NCI-H748 (cell line): ENCODE results near the gene DTNA.
"Not testable (repeated sequence)": the region's sequence is repeated elsewhere in the genome, so short reads cannot be mapped to it uniquely, and the experiment has no call there.

Experiments
- DNase-seq: peaks from one replicate; lab custom pipeline; 2025; ENCODE audit not compliant: unreplicated experiment; lab: John Stamatoyannopoulos, UW

Gene DTNA

DNA sequence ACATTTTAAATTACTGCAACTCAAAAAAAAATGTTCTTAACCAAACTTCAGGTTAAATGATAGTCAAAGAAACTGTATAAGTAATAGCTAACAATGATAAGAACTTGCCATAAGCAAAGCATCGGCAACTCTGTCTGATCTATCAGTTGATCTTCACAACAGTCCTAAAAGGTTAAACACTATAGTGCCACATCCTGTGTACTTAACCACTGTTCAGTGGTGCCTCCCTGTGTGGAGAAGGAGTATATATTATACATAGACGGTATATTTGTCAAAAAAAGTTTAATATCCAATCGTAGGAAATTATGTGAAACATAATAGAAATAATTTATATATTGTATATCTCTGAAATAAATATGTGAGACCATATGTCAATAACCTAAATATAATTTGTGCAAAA lies 13.0 kb downstream of the DTNA start:
- DNase-seq: peak; percentile 32

DNA sequence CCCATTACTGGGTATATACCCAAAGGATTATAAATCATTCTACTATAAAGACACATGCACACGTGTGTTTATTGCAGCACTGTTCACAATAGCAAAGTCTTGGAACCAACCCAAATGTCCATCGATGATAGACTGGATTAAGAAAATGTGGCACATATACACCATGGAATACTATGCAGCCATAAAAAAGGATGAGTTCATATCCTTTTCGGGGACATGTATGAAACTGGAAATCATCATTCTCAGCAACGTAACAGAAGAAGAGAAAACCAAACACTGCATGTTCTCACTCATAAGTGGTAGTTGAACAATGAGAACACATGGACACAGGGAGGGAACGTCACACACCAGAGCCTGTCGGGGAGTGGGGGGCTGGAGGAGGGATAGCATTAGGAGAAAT lies 15.6 kb downstream of the DTNA start:
- not testable (repeated sequence) for DNase-seq

DNA sequence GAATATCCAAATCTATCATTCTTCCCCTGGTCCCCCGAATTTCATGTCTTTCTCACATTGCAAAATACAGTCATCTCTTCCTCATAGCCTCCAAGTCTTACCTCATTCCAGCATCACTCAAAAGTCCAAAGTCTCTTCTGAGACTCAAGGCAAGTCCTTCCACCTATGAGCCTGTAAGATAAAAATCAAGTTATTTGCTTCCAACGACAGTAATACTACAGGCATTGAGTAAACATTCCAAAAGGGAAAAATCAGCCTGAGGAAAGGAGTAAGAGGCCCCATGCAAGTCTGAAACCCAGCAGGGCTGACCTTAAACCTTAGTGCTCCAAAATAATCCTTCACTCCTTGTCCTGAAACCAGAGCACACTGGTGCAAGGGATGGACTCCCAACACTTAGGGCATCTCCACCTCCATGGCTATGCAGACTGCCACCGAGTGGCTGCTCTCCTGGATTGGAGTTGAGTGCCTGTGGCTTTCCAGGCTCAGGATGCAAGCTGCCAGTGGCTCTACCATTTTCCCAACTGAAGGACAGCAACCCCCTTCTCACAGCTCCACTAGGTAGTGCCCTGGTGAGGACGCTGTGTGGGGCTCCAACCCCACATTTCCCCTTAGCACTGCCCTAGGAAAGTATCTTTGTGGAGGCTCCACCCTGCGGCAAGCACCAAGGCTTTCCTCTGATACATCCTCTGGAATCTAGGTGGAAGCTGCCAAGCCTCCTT lies 16.3 kb downstream of the DTNA start:
- DNase-seq: no peak

DNA sequence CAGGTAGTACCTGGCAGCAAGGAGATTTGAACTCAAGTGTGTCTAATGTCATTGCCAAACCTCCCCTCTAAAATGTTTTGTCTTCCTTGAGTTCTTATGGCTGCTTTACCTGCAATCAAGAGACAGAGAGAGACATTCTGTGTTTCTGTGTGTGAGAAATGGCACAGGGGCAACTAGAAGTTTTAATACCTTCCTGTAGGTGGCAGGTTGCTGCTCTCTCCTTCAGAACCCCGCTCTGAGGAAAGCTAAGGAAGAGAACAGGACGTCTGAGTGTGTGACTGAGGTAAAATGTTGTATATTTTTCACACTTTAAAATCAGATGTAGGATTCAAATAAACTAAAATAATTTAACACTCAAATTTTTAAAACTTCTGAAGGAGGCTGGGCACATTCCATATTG lies 19.2 kb downstream of the DTNA start:
- peak; percentile 59 for DNase-seq

DNA sequence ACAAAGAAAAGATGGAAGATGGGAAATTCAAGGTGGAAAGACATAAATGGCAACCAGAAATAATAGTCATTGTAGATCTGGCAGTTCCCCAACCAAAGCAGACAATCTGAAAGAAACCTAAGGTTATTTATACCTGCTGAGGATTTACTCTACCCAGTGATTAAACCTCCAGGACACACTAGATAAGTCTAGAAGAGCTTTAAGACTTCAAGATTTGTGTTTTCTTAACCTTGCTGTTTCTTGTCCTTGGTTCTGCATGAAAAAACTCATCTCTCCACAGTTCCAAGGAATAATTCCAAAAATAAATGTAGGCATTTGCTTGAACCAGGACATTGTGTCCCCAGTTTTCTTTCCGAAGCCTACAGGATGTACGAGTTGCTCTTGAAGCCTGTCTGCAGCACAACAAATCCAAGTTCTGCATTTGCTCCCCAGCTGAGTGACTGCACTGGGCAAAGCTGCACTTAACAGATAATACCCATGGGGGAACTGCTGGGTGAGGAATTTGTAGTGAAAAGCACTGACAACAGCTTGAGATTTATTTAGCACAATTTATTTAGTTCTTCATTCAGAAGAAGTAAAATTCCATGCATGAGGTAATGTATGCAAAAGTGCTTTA lies 19.8 kb downstream of the DTNA start:
- DNase-seq: no peak

DNA sequence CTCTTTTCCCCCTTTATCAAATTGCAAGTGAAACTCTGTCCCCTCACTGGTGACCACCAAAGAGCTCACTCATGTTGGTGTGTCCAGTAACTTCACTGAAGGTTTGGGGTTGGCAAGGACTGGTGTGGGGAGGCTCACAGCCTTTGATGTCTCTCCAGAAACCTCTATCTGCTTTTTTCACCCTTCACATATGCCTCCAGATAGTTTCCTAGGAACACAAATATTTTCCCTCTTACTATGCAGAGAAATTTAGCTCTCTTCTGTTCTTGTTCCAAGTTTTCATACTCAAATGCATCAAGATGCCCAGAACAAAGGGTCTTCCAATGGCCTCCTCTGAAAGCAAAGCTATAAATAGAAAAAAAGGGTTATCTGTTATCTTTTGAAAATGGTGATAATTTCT lies 20.7 kb downstream of the DTNA start:
- DNase-seq: no peak

DNA sequence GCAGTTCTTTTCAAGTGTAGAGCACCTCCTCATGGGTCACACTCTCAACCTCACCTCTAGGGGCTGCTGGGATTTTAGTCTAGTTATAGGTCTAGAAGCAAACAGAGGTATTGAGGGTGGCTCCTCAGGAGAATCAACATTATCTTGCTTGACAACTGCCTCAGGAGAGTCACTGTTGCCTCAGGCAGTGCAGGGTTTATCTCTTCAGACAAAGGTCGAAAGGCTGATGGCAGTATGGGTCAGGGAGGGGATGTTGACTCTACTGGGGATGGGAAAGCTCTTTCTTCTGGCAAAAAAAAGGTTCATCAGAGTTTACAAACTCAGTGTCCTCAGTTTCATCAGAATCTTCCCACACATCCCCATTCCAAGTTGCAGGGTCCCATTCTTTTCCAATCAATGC lies 24.0 kb downstream of the DTNA start:
- no peak for DNase-seq

DNA sequence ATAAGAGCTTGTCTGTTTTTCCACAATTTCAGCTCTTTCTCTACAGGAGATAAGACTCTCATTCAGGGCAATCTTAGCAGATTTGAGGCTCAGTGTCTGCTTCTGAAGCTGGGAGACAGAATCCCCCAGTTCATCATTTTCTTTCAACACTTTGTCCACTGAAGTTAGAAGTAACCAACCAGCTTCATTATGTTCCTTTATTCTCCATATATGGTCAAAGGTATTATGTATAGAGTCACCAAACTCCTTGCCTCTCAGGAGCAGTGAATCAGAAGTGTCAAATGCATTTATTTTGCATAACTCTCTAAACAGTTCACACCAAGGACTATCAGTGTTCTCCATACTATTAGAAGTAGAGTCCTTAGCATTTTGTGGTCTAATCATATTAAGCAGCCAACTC lies 24.4 kb downstream of the DTNA start:
- DNase-seq: not testable (repeated sequence)

DNA sequence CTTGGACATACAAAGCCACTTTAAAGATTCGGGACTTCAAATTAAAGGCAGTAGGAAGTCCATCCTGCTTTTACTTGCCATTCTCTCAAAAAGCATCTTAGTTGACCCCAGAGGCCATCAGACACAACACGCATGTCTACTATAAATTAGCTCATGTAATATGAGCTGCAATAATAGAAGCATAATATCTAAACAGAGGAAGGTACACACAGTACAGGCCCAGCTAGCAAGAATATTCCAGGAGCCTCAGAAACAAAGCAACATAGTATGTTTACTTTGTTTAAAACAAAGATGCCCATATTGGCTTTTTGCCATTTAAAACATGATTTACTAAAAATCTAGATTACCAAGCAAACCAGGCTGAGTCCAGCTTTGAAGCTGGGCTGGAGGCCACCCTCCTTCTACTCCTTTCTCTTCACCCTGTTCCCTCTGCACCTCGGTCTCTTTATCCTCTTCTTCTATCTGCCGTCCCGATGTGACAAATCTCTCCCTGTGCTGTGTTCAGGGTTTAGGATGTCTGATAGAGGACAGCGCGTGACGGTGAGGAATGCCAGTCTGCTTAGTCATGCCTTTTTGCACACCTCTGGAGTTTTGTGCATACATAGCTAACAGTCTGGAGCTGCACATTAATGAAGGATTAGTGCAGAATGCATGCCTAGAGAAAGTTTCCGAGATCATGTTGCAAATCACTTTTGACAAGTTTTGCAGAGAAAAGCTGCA lies 28.2 kb downstream of the DTNA start:
- peak; percentile 69 for DNase-seq

DNA sequence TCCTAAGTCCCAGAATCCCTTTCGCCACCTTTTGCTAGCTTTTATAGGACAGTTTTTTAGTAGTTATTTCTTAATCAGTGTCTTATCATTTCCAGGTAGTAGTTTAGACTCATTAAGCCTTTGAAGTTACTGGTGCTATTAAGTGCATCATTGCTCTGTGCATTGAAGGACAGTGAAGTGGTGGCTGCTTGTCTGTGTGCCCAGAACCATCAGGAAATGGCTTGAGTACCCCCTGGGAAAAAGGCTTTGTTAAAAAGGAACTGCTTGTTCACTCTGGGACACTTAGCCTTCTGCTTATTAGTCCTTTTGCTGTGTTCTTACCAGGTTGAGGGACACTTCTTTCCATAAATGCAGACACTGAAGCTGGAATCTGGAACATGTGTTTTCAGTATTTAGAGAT lies 30.0 kb downstream of the DTNA start:
- DNase-seq: no peak

DNA sequence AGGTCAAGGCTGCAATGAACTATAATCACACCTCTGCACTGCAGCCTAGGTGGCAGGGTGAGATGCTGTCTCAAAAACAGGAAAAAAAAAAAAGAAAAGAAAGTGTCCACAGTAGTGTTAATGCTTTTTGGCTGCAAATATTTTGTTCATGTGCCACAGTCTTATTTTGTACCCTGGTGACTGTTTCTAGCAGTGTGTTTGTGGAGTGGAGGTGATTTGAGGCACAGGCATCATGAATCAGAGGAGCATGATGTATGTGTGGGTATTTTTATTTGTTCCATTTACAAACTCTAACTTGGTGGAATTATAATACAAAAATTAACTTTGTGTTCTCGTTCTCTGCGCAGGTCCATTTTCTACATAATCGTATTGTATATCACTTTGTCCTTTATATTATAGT lies 30.6 kb downstream of the DTNA start:
- DNase-seq: no peak

DNA sequence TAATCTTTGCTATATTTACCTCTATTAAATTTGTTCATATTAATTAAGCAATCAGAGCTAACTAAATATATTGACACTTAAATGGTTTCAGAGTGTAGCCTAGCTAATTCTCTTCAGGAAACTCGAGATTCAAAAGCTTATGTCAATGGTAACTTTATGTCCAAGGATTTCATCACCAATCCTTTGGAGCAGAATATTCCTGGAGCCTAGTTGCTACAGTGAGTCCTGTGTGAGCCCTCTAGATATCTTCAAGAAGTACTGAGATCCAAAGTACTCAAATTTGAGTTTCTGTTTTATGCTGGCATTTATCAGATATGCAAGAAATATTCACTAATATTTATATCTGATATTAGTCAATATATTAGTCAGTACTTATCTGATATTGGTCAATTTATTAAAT lies 31.3 kb downstream of the DTNA start:
- no peak for DNase-seq

DNA sequence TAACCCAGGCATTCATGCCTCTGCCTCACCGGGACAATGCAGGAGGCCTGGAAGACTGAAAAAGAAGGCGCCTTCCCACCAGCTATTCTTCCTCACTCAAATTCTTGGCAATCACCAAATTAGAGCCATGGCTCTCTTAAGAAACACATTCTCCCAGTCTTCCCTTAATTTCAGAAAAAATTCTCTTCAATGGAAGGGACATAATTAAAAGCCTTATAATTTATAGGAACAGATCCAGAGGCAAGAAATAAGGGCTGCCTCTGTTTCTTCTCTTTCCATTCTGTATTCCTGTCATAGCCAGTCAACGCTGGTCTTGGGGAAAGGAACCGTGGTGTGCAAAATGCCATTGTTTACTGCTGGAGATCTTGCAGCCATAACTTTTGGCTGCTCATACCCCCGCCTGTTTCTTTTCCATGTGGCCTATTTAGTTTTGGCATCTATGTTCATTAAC lies 32.8 kb downstream of the DTNA start:
- DNase-seq: no peak

DNA sequence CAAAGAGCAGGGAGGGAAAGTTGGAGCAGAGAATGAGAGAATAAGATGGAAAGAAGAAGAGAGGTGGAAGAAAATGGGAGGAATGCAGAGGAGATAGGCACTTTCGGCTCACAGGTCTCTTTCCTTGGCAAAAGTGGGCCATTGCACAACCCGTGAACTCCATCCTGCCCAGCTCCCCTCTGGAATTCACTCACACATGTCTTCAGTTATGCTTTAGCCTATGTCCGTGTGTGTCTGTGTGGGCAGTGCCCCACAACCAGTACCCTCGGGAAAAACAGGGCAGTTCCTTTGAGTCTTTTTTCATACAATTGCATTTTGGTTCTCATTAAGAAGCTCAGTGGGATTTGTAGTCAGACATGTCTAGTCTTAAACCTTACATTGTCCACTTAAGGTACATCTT lies 34.5 kb downstream of the DTNA start:
- DNase-seq: no peak

DNA sequence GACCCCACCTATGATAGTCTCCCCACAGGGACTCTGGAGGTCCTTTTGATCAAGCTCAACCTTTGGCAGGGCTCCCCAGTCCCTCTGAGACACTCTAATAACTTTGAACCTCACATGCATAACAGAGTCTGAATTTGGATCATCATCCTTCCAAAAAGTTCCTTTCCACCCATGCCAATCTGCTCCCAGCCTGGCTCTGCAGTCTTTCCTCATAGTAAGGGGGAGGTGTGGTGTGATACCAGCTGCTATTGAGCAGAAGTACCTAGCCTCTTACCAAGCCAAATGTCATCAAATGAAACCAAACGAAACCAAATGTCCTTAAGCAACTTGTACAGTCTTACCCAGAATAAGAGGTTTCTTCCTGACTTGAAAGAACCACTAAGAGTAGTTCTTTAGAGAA lies 36.5 kb downstream of the DTNA start:
- DNase-seq: no peak

DNA sequence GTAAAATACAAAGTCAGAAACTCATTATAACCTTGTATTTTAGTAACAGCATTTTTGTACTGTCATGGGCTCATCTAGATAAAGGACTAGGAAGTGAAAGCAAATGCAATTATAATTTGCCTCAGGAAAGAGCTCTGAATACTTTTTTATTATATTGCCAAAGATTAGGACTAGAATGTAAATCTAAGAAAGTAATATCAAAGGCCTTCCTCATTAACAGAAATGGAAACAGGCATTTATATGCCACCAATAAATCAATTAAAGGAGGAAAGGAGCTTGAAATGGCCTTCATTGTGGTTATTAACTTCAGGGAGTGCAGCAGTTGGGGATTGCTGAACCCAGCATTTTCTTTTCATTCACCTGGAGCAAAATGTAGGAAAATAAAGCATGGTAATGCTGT lies 39.6 kb downstream of the DTNA start:
- DNase-seq: no peak

DNA sequence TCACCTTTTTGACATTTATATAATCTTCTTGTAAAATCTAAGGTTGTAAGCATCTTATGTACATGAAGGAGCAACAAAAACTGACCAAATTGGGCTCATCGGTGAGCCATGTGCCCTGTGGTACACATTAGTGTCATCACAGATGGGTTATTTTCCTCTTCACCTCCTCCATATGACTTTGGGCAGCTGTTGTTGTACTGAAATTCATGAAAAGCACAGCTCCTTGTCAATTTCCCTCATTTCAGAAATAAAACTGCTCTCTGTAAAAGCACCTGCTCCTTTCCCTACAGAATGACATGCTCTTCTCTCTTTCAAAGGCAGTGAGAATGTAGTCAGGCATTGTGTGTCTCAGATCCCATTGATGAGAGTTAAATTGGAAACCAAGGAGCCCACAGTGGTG lies 42.0 kb downstream of the DTNA start:
- DNase-seq: no peak

DNA sequence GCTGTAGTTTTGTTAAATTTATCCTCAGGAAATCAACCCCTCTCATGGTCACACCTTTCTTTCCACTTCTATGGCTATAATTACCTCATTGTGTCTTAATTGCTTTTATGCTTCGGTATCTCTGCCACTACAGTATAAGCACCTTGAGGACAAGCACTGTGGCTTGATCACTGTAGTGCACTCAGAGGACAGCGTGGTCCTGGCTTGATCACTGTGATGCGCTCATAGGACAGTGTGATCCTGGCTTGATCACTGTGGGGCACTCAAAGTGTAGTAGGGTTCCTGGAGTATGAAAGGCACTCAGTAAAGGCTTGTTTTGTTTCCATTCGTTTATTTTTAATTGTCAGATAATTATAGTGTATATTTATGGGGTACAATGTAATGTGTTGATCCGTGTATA lies 44.2 kb downstream of the DTNA start:
- DNase-seq: peak; percentile 35

DNA sequence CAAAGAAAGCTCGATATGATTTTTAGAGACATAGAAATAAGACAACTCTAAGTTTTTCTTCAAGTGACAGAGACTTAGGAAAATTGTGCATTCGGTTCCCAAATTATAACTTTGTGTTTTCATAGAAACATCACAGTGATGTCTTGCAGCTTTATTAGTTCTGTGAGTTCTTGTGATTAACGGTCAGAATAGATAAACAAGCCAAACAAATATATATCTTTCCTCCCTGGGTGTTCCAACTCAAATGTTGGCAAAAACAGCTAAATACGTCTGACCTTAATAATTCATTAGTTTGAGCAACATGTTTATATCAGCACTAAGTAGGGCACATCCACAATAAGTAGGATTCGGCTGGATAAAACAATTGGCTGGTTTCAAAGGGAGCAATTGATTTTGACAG lies 47.6 kb downstream of the DTNA start:
- no peak for DNase-seq

DNA sequence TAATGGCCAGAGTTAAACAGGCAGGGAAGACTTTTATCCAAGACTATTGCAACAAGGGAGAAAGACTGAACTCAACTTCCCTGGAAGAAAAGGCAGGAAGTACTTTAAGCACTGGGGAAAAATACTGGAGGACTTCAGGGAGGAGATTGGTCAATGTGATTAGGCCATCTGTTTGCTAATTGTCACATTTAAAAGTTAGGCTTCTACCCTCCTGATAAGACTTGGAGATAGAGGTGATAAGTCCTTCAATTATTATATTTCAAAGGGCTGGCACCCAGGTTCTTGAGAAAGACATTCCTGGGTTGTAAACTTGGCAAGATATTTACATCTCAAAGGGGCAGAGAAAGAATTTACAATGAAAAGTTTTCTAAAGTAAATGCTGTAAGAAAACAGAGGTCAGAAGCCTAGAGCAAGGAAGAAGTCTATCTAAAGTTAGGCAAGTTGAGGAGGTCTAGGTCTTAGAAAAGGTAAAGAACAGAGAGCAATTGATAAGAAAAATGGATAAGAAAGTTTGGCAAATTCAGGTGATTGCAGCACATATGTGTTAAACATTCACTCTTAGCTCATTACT lies 48.4 kb downstream of the DTNA start:
- no peak for DNase-seq

DNA sequence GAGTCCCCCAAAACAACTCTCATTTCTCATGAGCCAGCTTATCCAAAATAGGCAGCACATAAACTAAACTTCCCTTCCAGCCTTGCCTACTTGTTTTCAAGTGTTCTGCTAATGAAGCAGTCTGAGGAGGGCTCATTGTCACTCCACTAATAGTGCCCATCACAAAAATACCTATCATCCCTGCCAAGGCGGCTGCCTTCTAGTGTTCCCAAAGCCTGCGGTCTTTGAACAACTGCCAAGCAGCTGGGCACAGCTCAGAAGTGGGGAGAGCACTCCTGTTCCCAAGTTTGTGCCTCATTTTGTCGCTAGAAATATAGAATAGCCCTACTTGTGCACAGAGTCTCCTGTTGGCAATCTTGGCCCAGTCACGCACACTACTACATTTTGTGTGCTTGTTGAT lies 50.3 kb downstream of the DTNA start:
- DNase-seq: no peak

DNA sequence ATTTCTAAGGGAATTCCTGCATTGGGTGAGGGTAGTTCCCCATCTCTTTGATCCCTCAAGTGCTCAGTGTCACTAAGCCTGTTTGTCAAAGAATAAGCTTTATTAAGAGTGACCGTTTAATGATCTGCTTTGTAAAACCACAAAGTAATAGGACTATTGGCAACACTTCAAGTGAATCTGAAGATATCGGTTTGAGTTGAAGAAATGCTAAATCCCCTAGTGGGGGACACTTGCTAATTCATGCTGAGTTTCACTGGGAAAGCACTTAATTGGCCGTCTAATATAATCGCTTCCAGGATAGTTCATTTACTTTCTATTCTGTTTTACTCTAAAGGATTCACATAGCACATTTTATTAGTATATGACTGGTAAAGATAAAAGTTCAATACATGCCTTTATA lies 54.4 kb downstream of the DTNA start:
- no peak for DNase-seq
